ACC112 (cell line): ENCODE measurements around the gene BNC2.

Source experiments
- H2AFZ ChIP-seq: fragments of 200-600 bp; sonication (generic); one replicate; pipeline ENCODE4 v1.6.0; 2017; ENCODE audit warnings: antibody characterized with exemption, low read length; ENCODE audit not compliant: unreplicated experiment
- H3K27ac ChIP-seq: fragments of 200-600 bp; sonication (generic); 2 replicates; pipeline ENCODE4 v1.5.1; 2014; ENCODE audit warnings: low read depth, mild to moderate bottlenecking, antibody characterized with exemption, low read length, moderate library complexity
- H3K27me3 ChIP-seq: fragments of 200-600 bp; sonication (generic); 2 replicates; pipeline ENCODE4 v1.6.1; 2014; ENCODE audit warnings: mild to moderate bottlenecking, antibody characterized with exemption, low read length, moderate library complexity, mixed read lengths; ENCODE audit not compliant: insufficient read depth
- H3K36me3 ChIP-seq: fragments of 200-600 bp; sonication (generic); 2 replicates; pipeline ENCODE4 v1.6.1; 2016; ENCODE audit warnings: mild to moderate bottlenecking, antibody characterized with exemption, low read length, moderate library complexity, mixed read lengths; ENCODE audit not compliant: insufficient read depth
- H3K4me1 ChIP-seq: fragments of 200-600 bp; sonication (generic); one replicate; pipeline ENCODE4 v1.6.1; 2016; ENCODE audit warnings: low read length, mixed read lengths; ENCODE audit not compliant: insufficient read depth, unreplicated experiment, control insufficient read depth
- H3K4me3 ChIP-seq: fragments of 200-600 bp; sonication (generic); 2 replicates; pipeline ENCODE4 v1.5.1; 2014; ENCODE audit warnings: mild to moderate bottlenecking, low read depth, low read length
- H3K79me2 ChIP-seq: fragments of 200-600 bp; sonication (generic); one replicate; pipeline ENCODE4 v1.6.0; 2016; ENCODE audit warnings: low read length; ENCODE audit not compliant: control insufficient read depth, unreplicated experiment, insufficient read depth

The BNC2 gene

GRCh38 chr9:16679327-16679821 lies 191.1 kb downstream of the BNC2 start:
- no peak overlapping the region for H2AFZ ChIP-seq
- H3K36me3 ChIP-seq: no peaks in the 10 kb centered on the region; the same call in 1 of the 2 replicates
- H3K27ac ChIP-seq: no peak overlapping the region
- peaks cover 56% of the 10 kb centered on the region for H3K79me2 ChIP-seq
- no peak overlapping the region for H3K4me3 ChIP-seq
- no peaks in the 10 kb centered on the region for H3K27me3 ChIP-seq
- peaks cover 27% of the 10 kb centered on the region for H3K4me1 ChIP-seq

GRCh38 chr9:16676519-16676918 lies 194.0 kb downstream of the BNC2 start:
- Histone ChIP-seq H3K36me3 (no peaks in the 10 kb centered on the region), H3K27me3 (no peaks in the 10 kb centered on the region), H3K4me3 (no peak overlapping the region), H3K79me2 (peaks cover 51% of the 10 kb centered on the region), H3K27ac (no peak overlapping the region), H3K4me1 (peaks cover 25% of the 10 kb centered on the region), H2AFZ (no peak overlapping the region)

GRCh38 chr9:16675131-16675530 lies 195.3 kb downstream of the BNC2 start:
- no peak overlapping the region for H3K27ac ChIP-seq
- H3K4me1 ChIP-seq: peaks cover 28% of the 10 kb centered on the region
- H3K4me3 ChIP-seq: no peak overlapping the region
- peaks cover 53% of the 10 kb centered on the region for H3K79me2 ChIP-seq
- no peaks in the 10 kb centered on the region for H3K36me3 ChIP-seq
- H2AFZ ChIP-seq: no peak overlapping the region
- no peaks in the 10 kb centered on the region for H3K27me3 ChIP-seq

- Histone ChIP-seq H3K79me2 (peaks cover 63% of the 10 kb centered on the region), H3K4me1 (peaks cover 28% of the 10 kb centered on the region), H3K27ac (no peak overlapping the region)
These were observed 197.3 kb downstream of the BNC2 start for GRCh38 chr9:16673171-16673570.

GRCh38 chr9:16672501-16672900 lies 198.0 kb downstream of the BNC2 start:
- peaks cover 28% of the 10 kb centered on the region for H3K4me1 ChIP-seq
- H3K79me2 ChIP-seq: peaks cover 69% of the 10 kb centered on the region
- H3K36me3 ChIP-seq: no peaks in the 10 kb centered on the region
- no peak overlapping the region for H2AFZ ChIP-seq
- H3K27me3 ChIP-seq: no peaks in the 10 kb centered on the region
- no peak overlapping the region for H3K4me3 ChIP-seq
- H3K27ac ChIP-seq: peak overlapping the region; percentile 70; the same call in 1 of the 2 replicates

More at GRCh38 chr9:16673171-16673570, 197.3 kb downstream of the BNC2 start:
- Histone ChIP-seq H3K4me3 (no peak overlapping the region), H3K36me3 (no peaks in the 10 kb centered on the region), H2AFZ (no peak overlapping the region), H3K27me3 (no peaks in the 10 kb centered on the region)

GRCh38 chr9:16671591-16672137 lies 198.8 kb downstream of the BNC2 start:
- Histone ChIP-seq H3K27me3 (no peaks in the 10 kb centered on the region), H3K27ac (peak overlapping the region; percentile 70), H3K79me2 (peaks cover 74% of the 10 kb centered on the region), H3K4me1 (peaks cover 28% of the 10 kb centered on the region), H3K36me3 (no peaks in the 10 kb centered on the region), H2AFZ (no peak overlapping the region), H3K4me3 (0 out of 2 replicates have a peak overlapping the region, but pooled peaks have one; percentile 0)

- H3K27ac ChIP-seq: peak overlapping the region; percentile 70
- peaks cover 73% of the 10 kb centered on the region for H3K79me2 ChIP-seq
- H3K4me3 ChIP-seq: 0 out of 2 replicates have a peak overlapping the region, but pooled peaks have one; percentile 0
These were observed 199.7 kb downstream of the BNC2 start for GRCh38 chr9:16670791-16671190.

GRCh38 chr9:16668734-16669295 lies 201.7 kb downstream of the BNC2 start:
- peaks cover 22% of the 10 kb centered on the region for H3K4me1 ChIP-seq
- H2AFZ ChIP-seq: no peak overlapping the region
- H3K79me2 ChIP-seq: peaks cover 70% of the 10 kb centered on the region
- H3K36me3 ChIP-seq: no peaks in the 10 kb centered on the region
- no peak overlapping the region for H3K4me3 ChIP-seq
- no peaks in the 10 kb centered on the region for H3K27me3 ChIP-seq
- no peak overlapping the region for H3K27ac ChIP-seq

More at GRCh38 chr9:16670791-16671190, 199.7 kb downstream of the BNC2 start:
- Histone ChIP-seq H3K27me3 (no peaks in the 10 kb centered on the region), H3K36me3 (no peaks in the 10 kb centered on the region), H3K4me1 (peaks cover 28% of the 10 kb centered on the region), H2AFZ (no peak overlapping the region)

GRCh38 chr9:16664211-16664610 lies 206.3 kb downstream of the BNC2 start:
- Histone ChIP-seq H3K4me3 (no peak overlapping the region), H3K27ac (no peak overlapping the region), H3K27me3 (no peaks in the 10 kb centered on the region), H2AFZ (no peak overlapping the region), H3K79me2 (peaks cover 41% of the 10 kb centered on the region), H3K4me1 (no peaks in the 10 kb centered on the region), H3K36me3 (no peaks in the 10 kb centered on the region)

GRCh38 chr9:16661816-16662215 lies 208.7 kb downstream of the BNC2 start:
- Histone ChIP-seq H3K4me3 (no peak overlapping the region), H3K36me3 (no peaks in the 10 kb centered on the region), H3K27ac (no peak overlapping the region), H2AFZ (no peak overlapping the region), H3K27me3 (no peaks in the 10 kb centered on the region), H3K4me1 (peaks cover 3% of the 10 kb centered on the region), H3K79me2 (peaks cover 21% of the 10 kb centered on the region)

- Histone ChIP-seq H3K79me2 (peaks cover 30% of the 10 kb centered on the region), H3K4me3 (no peak overlapping the region), H3K4me1 (peaks cover 29% of the 10 kb centered on the region), H3K27me3 (no peaks in the 10 kb centered on the region), H3K27ac (no peak overlapping the region), H3K36me3 (no peaks in the 10 kb centered on the region), H2AFZ (no peak overlapping the region)
These were observed 211.4 kb downstream of the BNC2 start for GRCh38 chr9:16659096-16659495.
